RPMI8226 (cell line): ENCODE results near the gene ZIC5.
A peak's percentile ranks its signal among the peaks of the same experiment; 100 is the strongest.

Experiments
- DNase-seq: peaks from one replicate; pipeline ENCODE4 v3.0.0-alpha.2; 2015

ZIC5 gene

DNA sequence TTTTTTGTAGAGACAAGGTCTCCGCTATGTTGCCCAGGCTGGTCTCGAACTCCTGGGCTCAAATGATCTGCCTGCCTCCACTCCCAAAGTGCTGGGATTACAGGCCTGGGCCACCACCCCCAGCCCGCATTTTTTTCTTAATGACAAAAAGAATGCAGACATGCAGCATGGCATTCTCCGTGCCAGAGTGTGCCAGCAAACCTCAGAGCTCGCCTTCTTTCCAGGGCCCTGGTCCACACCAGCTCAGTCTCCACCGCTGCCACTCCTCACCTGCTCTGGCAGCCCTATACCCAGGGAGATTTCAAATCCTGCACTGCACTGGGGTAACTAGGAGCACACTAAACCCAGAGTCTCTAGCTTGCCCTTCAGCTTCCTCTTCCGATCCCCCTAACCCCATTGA, 41.7 kb downstream of the ZIC5 start:
- DNase-seq, result no peak

DNA sequence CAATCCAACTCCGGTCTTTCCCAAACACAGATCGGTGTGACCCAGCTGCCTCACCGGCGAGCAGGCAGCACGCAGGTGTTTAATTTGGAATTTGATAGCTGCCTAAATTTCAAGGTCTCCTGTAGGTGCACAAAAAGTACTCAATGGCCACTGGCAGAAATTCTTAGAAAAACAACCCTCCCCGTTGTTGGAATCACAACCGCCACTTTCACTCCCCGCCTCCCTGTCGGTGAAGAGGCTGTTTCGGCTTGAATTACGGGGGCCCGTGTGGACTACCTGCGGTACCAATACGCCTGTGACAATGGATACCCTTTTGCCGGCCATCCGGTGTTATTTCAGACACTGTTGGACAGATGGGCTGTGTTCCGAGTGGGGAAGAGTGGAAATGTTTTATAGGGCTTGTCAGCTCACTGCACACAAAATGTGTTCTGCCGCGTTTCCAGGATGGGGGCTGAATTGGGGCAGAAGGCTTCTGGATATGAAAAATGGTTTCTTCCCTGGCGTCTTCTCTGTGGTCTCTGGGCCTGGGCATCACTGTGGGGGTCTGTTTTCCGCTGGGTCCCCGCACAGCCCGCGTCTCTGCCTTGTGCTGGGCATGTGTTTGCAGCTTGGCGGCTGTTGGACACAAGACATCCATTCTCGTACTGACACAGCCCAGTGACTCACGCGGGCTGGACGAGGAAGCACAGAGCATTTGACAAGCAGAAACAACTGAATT, 45.4 kb downstream of the ZIC5 start:
- DNase-seq, result no peak

- no peak for DNase-seq
These were observed 47.5 kb downstream of the ZIC5 start for GRCh38 chr13:99923877-99924582.

- DNase-seq, result no peak
These were observed 48.7 kb downstream of the ZIC5 start for GRCh38 chr13:99922631-99923404.

DNA sequence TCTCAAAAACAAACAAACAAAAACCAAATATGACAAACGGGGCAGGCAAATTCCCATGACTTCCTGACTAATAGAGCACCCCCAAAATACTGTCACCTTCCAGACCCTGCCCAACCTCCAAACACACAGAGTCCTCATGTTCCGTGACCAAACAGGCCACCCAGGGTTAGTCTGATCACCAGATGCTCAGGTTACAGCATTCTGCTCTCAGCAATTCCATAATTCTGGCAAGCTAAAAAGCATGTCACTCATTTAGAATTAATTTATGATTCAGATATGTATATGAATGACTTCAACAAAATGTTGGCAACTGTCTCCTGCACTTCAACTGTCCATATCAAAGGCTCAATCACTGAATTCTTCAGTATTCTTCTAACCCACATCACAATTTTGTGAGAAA, 52.4 kb downstream of the ZIC5 start:
- no peak for DNase-seq

GRCh38 chr13:99916366-99917103, 55.0 kb downstream of the ZIC5 start:
- DNase-seq, result peak; percentile 52

DNA sequence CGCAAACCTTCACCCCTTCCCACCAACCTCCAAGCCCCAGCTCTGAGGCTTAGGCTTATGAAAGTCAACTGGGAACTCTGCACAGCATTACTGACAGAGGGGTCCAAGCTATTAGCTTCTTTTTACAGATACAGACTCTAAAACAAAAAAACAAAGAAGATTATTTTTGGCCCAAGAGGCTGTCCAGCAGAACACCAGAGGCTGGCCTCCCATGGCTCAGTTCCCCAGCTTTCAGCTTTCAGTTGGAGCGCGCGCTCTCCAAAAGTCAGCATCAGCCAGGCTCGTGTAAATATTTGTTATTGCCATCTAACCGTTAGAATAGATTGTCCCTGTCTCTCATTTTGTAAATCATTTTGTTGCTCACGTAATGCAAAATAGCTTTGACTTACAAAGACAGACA, 58.4 kb downstream of the ZIC5 start:
- no peak for DNase-seq
